Kidney epithelial cell (primary cell): ENCODE results near the gene THEM5. TPM values are rescaled to one million over a fixed set of nuclear protein-coding genes. Genes with fewer than 3 reads are reported as not detected.

Experiments
- DNase-seq: peaks from one replicate; pipeline ENCODE4 v3.0.0-alpha.2; 2010; ENCODE audit warnings: low read depth
- H3K27me3 ChIP-seq: 2 replicates; pipeline ENCODE4 v1.6.0; 2011; ENCODE audit warnings: low read length; ENCODE audit not compliant: control insufficient read depth, insufficient read depth
- H3K36me3 ChIP-seq: 2 replicates; pipeline ENCODE4 v1.5.1; 2011; ENCODE audit warnings: low read length; ENCODE audit not compliant: control insufficient read depth, insufficient read depth
- H3K4me3 ChIP-seq: 2 replicates; pipeline ENCODE4 v1.5.1; 2011; ENCODE audit warnings: low read depth, mild to moderate bottlenecking, control low read depth, low read length
- CTCF ChIP-seq: IDR thresholded peaks from 2 replicates; pipeline ENCODE4 v1.5.1; 2011; ENCODE audit warnings: mild to moderate bottlenecking, moderate library complexity, low read length, control low read depth, inconsistent platforms; ENCODE audit not compliant: insufficient read depth, poor library complexity, severe bottlenecking
- total RNA-seq: library from RNA; depleted of rRNA; stranded (reverse); fragments of >200 nt; gene quantifications from 2 replicates; pipeline ENCODE4 v1.2.3, GENCODE V29; 2015

The THEM5 gene
- total RNA-seq, 1 donor from 2014 or later = not detected

- no peak for TF ChIP-seq CTCF
- no peak for DNase-seq
- Histone ChIP-seq H3K27me3 (peaks cover 4% of the 10 kb centered on the region), H3K36me3 (no peaks in the 10 kb centered on the region), H3K4me3 (no peak overlapping the region)
Measured at GRCh38 chr1:151833172-151833900, 20.2 kb downstream of the THEM5 start.

DNA sequence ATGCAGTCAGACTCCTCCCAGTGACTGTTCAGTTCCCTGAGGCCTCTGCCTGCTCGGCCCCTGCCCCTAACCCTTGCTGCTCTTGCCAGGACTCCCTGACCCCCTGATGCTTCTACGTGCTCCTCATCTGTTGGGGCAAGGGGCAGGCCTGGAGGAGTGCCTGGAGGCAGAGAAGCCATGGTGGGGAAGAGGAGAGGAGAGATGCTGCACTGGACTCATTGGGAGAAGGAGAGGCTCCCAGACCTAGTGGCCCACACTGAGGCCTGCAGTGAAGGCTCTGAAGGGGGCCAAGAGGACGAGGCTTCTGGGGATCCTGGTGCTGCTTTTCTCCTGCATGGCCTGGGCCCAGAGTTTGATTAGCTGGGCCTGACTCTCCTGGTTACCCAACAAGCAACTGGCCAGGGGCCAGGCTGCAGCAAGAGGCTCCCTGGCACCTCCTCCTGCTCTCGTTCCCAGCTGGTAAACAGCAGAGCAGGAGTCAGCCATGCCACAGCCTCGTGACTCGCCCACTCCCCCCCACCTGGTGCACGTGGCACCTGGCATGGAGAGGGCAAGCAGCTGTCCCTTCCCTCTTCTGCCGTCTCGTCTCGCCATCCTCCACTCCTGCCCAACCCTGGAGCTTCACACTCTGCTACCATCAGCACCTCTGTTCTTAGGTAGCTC, 21.1 kb downstream of the THEM5 start:
- no peak for TF ChIP-seq CTCF
- Histone ChIP-seq H3K27me3 (no peaks in the 10 kb centered on the region), H3K4me3 (no peak overlapping the region), H3K36me3 (no peaks in the 10 kb centered on the region)
- no peak for DNase-seq

GRCh38 chr1:151831605-151832004, 21.9 kb downstream of the THEM5 start, which contains the start of gene RORC:
TSS of gene RORC (minus strand) at chr1:151831802. CDS start at chr1:151831764, 38 bp downstream.
- Histone ChIP-seq H3K27me3 (no peaks in the 10 kb centered on the region), H3K4me3 (no peak within 1 kb of the TSS), H3K36me3 (no peaks in the 10 kb centered on the region)
- DNase-seq = no peak
- no peak for TF ChIP-seq CTCF

DNA sequence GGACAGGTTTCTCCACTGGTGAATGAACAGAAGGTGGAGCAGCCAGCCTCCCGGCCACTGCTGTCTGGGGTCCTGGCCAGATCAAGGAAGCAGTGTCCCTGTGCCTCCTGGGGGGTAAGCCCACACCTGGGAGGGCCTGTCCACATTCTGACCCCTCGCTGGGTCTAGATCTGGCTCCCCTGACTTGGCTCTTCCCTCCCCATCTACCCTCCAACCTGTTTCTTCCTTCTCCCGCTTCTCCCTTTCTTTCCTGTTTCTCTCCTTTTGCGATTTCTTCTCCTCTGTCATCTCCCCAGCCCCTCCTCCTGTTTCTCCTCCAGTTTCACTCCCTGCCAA, 22.3 kb downstream of the THEM5 start:
- Histone ChIP-seq H3K36me3 (no peaks in the 10 kb centered on the region), H3K27me3 (no peaks in the 10 kb centered on the region), H3K4me3 (no peak overlapping the region)
- no peak for DNase-seq
- TF ChIP-seq CTCF = no peak

- Histone ChIP-seq H3K36me3 (no peaks in the 10 kb centered on the region), H3K27me3 (no peaks in the 10 kb centered on the region), H3K4me3 (no peak overlapping the region)
- no peak for TF ChIP-seq CTCF
- no peak for DNase-seq
Measured at GRCh38 chr1:151830055-151830454, 23.5 kb downstream of the THEM5 start.
